GM21526 (cell line): ENCODE measurements around the gene HIPK2.

Source experiments
- ATAC-seq: cut with Tn5 transposase; IDR thresholded peaks from one replicate; pipeline ENCODE4 v1.9.1; 2021; ENCODE audit warnings: moderate library complexity; ENCODE audit not compliant: unreplicated experiment, low FRiP score

HIPK2 gene

DNA sequence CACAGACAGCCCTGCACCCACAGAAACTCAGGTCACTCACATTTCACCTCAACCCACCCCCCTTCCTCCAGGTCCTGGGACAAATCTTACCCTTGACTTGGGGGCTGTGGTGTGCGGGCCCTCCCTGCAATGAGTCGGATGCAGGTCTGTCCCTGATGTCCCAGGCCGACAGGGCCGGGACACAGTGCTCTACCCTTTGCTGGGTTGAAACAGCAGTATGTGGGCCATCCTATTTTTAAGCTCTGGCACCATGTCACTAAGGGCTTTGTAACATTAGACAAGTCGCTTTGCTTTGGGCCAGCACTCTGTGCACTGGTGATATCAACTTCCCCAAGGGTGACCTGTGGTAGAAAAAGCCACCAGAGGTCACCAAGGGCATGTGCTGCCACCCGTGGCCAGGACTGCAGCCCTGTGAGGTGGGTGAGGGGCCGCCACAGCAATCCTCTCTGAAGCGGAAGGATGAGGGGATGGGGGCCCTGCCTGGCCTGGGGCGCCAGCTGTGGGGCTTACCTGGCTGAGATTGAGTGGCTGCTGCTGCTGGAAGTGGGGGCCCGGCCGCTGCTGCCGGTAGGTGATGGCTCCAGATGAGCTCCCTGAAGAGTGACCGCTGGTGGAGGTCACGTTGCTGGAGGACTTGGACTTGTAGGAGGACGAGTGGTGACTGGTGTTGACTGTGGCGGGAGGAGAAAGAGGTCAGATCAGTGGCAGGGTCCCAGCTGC, 203.0 kb downstream of the HIPK2 start:
- ATAC-seq = no peak

- ATAC-seq = no peak
Measured at GRCh38 chr7:139573871-139574270, 203.9 kb downstream of the HIPK2 start.

- no peak for ATAC-seq
Measured at GRCh38 chr7:139572704-139573385, 205.0 kb downstream of the HIPK2 start.

GRCh38 chr7:139572071-139572470, 205.7 kb downstream of the HIPK2 start:
- ATAC-seq = no peak

DNA sequence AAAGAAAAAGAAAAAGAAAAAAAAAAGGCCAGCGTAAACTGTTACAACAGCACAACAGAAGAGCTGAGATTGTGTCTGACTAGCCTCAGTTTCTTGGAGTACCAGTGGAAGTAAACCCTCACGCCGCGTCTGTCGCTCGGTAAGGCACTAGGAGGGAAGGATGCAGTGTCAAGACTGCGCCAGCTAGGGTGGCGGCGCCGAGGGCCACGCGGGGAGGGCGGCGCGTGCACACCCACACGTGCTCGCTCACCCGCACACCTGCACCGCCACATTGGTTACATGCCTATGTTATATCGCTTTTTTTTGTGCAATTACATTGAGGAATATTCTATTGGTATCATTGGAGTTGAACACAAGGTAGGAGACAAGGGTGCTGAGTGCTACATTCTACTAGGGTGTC, 206.1 kb downstream of the HIPK2 start:
- ATAC-seq = no peak

DNA sequence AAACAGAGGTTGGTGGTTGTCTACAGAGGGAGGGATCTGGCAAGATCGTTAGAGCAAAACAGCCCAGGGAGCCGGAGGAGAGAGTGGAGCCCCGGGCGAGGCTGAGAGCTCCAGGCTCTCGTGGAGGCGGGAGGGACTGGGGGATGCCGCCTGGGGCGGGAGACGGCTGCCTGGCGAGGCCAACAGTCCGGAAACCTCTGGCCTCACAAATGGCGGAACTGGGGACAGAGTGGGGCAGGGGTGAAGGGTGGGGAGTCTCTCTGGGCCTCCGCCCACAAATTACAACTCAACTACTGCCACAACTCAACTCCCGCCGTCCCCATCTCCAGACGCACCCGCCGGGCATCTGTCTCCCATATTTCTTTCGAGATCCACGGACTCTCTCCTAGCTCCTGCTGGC, 206.6 kb downstream of the HIPK2 start:
- ATAC-seq = no peak

GRCh38 chr7:139570626-139571025, 207.2 kb downstream of the HIPK2 start:
- ATAC-seq = no peak

DNA sequence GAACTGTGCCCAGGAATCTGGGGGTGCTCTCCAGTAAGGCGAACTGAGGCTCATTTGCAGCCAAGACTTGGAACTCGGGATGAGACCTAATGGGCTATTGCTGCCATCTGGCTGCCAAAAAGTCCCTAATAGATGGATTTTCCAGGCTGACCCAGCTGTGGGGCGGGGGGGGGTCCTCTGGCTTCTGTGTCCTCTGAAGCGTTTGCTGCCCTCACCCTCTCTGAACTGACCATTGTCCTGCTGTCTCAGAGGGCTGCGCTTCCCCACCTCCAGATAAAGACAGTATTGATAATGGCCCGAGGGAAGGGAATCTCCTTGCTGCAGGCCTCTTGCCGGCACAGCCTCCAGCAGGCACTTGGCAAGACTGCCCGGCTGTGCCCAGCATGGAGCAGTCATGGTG, 207.7 kb downstream of the HIPK2 start:
- no peak for ATAC-seq

- no peak for ATAC-seq
Measured at GRCh38 chr7:139568813-139569490, 208.8 kb downstream of the HIPK2 start.

DNA sequence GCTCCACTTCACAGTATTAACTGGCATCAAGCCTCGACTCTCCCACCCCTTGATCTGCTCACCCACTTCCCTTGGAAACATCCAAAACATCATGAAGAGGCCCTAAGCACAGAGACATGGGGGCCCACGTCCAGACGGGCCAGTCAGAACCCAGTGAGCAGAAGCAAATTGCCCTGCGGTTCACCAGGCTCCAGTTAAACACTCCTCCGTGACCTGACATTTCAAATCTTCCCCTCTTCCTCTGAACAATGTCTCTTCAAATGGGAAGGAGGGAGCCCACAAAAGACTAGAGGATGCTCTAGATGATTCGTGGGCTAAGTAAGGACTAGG, 209.5 kb downstream of the HIPK2 start:
- no peak for ATAC-seq

- no peak for ATAC-seq
Measured at GRCh38 chr7:139567647-139568345, 210.0 kb downstream of the HIPK2 start.

DNA sequence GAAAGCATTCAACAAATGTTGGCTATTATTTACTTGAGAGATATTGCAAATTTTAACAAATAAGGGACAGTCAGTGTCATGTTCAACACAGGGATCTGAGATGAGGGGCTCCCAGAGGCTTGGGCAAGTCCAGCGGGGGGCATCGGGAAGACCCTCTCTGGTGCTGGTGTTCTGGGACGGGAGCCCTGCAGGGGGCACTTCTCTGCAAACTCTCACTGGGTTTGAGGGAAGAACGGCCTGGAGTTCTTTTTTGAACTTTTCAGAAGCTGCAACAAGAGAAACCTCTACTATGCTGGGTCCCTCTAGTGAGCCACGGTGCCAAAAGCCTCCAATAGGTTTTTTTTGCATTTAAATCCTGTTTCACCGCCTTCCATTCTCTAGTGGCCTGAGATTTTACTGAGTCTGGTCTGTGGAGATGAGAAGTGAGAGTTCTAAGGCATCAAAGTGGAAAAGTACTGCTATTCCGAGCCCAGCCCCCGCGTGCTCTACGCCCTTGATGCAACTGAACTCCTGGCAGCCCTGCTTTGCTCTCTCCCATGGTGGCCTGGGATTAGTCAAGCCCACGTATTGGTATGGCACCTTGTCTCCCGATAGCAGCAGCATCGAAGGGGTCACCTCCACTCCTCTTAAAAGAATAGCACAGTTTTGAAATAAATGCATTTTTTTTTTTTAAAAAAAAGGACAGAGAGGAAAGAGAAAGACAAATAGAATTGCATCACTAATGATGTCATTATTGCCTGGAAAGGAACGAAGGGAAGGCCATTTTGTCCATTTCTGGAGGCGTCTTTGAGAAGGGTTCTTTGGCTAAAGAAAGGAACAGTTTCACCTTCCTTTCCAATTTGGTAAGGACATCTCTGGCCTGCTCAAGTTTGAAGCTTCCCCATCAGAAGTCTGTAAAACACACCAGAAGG, 210.8 kb downstream of the HIPK2 start:
- no peak for ATAC-seq

GRCh38 chr7:139566075-139566474, 211.7 kb downstream of the HIPK2 start:
- no peak for ATAC-seq

DNA sequence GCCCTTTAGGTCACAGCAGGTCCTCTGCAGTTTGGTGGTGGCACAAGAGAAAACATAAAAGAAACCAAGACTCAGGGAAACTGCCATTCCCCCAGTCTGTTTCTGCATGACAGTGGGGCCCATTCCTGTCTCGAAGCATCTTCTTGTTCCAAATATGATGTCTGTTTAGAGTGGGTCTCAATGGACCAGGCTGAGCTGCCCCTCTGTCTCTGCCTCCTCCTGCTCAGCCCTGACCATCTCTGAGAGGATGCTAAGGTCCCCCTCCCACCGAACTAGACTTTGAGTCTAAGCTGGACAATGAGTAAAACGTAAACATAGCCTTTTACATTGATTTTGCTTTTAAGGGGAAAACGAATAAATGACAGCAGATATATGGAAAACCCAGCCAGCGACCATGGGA, 213.9 kb downstream of the HIPK2 start:
- no peak for ATAC-seq

- ATAC-seq = no peak
Measured at GRCh38 chr7:139562961-139563565, 214.7 kb downstream of the HIPK2 start.

DNA sequence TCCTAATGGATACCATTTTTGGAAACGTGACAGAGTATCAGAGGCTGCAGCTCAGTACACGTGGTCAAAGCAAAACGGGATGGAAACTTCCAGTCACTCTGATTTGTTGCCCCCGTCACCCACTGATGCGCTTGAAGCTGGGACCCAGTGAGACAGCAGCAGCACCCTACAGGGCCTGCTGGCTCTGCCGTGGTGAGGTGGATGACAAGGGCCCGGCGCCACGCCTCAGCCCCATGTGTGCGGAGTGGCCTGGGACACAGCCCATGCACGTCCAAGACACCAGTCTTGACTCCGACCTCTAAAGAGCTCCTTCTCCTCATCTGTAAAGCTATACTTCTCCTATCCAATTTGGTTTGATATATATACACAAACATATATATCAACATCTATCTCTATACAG, 215.3 kb downstream of the HIPK2 start:
- ATAC-seq = no peak

GRCh38 chr7:139560678-139561077, 217.1 kb downstream of the HIPK2 start:
- no peak for ATAC-seq

GRCh38 chr7:139560199-139560598, 217.6 kb downstream of the HIPK2 start:
- ATAC-seq = no peak

DNA sequence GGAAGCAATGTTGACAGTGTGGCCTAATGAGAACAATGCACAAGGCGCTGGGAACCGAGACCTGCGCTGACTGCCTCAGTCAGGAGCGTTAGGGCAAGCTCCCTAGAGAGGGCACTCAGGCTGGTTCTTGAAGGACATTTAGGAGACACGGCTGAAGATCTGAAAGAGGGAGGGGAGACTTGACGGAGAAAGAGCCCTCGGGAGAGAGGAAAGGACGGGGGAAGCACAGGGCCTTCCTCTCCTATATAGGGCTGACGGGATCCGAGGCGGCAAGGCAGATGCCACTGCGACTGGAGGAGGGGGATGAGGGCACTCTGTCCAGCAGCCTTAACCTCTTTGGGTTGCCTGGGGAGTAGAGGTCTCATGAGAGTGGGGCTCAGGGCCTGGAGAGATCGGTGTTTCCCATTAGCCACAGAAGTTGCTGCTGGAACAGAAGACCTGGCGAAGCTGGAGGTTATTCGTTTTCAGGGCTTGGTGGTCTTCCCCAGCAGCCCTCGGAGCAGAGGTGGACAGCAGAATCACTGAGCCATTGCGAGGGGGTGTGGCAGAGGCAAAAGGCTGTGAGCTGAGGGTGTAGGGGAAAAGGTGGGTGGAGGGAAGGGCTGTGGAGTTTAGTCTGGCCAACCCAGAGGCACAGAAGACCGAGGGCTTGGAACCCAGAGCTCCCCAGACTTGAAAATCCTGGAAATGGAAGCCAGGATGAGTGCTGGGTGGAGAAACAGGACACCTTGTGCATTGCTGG, 218.3 kb downstream of the HIPK2 start:
- no peak for ATAC-seq
